NCI-H748 (cell line): ENCODE data around the gene GRIK4.

ENCODE experiments used
- DNase-seq: peaks from one replicate; lab custom pipeline; 2025; ENCODE audit not compliant: unreplicated experiment; lab: John Stamatoyannopoulos, UW

GRIK4 gene

DNA sequence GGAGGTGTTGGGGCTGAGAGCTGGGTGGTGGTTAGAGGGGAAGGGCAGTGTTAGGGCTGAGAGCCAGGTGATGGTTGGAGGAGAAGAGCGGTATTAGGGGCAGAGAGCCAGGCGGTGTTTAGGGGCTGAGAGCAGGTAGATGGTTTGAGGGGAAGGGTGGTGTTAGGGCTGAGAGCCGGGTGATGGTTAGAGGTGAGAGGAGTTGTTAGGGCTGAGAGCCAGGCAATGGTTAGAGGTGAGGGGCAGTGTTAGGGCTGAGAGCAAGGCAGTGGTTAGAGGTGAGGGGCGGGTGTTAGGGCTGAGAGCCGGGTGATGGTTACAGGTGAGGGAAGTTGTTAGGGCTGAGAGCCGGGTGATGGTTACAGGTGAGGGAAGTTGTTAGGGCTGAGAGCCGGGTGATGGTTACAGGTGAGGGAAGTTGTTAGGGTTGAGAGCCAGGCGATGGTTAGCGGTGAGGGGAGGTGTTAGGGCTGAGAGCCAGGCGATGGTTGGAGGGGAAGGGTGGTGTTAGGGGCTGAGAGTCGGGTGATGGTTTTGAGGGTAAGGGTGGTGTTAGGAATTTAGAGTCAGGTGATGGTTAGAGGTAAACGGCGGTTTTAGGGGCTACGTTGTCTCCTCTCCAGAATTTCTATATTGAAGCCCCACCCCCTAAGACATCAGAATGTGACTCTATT lies 282.4 kb downstream of the GRIK4 start:
- DNase-seq = no peak

DNA sequence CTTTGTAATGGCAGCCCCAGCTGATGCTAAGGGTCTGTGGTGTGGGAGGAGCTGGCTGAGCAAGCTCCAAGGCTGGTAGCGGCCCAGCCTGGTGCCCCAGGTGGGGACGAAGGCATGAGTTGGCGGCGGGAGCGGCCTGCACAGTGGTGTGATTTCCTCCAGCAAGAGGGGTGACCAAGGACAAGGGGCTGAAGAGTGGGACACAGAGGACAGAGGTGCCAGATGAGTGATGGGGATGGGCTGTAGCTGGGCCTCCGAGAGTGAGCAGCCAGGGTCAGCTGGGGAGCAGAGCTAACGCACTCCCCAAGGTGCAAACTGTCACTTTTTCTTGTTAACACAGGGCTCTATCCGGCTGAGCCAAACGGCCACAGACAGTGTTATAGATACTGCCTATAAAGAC lies 283.2 kb downstream of the GRIK4 start:
- no peak for DNase-seq

DNA sequence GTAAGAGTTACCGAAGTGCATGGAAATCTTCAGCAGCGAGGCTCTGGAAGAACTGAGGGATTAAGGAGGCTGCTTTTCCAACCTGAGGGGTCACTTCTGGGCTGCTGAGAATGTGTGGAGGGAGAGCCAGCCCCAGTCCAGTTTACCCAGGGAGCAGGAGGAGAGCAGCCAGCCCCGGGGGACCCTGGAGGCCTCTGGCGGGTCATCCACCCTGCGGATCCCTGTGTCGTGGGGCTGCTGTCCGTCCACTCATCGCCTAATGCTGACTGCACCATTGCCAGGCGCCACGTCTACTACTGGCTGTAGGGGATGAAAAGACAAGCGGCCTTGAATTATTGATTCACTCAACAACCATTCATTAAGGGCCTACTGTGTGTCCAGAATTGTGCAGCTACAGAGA lies 283.6 kb downstream of the GRIK4 start:
- DNase-seq = no peak

DNA sequence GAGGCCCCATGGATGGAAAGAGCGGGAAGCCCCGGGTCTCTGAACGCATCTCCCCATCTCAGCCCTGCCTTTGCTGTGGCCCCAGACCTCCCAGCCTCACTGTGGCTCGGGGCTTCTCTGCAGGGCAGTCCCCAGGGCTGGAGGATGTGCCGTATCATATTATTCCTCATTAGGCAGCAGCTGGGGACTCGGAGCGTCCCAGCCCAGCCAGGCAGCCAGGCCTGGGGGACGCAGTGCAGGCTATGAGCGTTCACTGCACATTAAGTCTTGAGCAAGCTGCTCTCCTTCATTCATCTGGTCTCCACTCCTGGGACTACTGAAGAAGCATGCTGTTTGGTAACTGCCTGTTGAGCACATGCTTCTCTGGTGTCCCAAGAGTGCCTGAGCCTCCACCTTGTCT lies 285.6 kb downstream of the GRIK4 start:
- no peak for DNase-seq

GRCh38 chr11:120798854-120799253 lies 287.3 kb downstream of the GRIK4 start:
- no peak for DNase-seq

GRCh38 chr11:120800206-120800605 lies 288.7 kb downstream of the GRIK4 start:
- DNase-seq = no peak

DNA sequence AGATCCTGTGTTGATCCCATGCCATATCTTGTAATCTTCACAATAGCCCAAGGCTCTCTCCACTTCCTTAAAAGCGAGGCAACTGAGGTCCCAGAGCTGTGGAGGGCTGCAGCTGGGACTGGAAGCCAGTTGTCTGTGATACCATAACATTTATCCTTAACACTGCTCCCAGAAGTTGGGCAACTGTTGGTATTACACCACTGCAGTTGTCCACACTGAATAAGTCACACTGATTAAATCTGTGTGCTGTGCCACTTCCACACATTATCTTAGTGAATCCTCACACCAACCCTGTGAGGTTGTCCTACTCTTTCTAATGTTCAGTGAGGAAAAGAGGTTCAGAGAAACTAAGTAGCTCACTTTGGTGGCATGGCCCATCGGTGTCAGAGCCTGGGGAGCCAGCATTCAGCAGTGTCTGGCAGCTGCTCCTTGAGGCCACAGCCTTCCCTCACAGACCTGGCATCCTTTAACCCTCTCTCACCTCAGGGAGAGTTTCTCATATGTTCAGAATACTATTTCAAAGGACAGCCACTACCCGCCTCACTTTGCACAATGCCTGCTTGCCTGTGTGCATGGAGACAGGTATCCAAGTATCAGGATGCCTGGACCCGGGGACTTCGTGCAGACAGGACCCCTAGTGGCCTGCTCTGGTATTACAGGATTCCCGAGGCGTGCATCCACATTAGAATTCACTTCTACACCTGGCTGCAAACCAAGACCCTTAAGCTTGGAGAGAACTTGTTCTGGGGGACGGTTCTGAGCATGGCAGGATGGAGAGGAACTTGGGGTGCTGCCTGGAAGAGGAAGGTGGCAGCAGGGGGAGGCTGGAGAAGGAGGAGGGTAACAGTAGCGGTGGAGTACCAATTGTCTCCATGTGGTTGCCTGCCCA lies 290.5 kb downstream of the GRIK4 start:
- DNase-seq = peak; percentile 76

- no peak for DNase-seq
These were observed 294.5 kb downstream of the GRIK4 start for GRCh38 chr11:120805960-120806555.

DNA sequence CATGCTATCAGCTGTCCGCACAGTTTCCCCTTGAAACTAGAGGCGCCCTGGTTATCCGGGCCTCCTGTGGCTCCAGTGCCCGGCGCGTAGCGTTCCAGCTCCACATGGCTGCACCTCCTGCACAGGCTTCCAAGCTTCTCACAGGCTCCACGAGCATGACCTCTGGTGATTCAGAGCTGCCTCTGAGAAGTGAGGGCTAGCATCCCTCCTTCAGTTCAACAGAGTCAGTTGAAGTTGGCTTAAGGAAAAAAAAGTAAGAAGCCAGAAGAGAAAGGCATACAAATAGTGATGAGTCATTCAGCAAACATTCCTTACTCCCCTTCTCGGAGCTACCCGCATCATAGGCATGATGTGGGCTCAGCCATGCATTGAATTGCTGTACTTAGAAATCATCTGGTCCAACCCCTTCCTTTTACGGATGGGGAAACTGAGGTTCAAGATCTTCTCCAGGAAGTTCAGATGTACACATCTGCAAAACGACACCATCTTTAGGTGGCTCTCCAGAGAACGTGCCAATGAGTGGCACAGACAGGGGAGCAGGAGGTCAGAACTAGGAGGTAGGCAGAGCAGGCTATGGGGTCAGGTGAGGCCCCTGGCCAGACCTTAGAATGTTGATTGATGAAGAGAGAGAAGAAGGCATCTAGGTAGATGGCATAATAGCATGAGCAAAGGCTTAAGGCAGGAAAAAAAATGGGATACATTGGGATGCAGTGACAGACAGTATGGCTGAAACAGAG lies 296.0 kb downstream of the GRIK4 start:
- no peak for DNase-seq

DNA sequence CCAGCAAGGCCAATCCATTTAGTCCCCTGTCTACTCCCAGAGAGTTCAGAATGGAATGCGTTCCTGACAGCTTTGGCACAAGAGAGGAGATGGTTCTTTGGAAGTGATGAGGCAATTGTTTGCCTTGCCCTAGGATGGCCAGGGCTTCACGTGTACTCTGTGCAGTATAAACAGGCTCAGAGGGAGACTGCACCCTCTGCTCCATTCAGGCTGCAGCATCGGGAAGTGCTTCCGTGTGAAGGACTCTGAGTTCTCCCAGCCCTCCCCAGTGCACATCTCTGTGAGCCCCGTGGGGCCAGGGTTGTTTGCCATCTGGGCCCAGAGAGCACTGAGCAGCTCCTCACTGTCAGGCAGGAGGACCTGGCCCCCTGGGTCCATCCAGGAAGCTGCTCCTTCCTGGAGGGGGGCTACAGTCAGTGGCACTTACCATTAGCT lies 297.1 kb downstream of the GRIK4 start:
- no peak for DNase-seq

DNA sequence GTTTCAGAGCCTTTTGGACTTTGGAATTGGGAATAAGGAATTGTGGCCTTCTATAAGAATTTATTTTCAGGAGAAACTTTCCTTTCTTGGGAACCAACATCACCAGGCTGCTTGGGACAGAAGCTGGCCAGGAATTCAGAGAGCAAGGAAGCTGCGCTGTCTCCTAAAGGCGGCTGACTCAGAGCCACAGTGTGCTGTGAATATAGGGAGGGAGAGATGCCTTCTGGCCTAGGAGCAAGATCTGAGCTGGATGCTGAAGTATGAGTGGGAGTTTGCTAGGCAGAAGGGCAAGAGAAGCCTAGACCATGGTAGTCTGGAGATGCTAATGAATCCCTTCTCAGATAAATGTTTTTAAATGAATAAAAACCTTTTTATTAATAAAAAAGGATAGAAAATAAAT lies 298.7 kb downstream of the GRIK4 start:
- no peak for DNase-seq

- DNase-seq = no peak
These were observed 299.7 kb downstream of the GRIK4 start for GRCh38 chr11:120811199-120811598.

GRCh38 chr11:120811731-120812130 lies 300.2 kb downstream of the GRIK4 start:
- DNase-seq = no peak

DNA sequence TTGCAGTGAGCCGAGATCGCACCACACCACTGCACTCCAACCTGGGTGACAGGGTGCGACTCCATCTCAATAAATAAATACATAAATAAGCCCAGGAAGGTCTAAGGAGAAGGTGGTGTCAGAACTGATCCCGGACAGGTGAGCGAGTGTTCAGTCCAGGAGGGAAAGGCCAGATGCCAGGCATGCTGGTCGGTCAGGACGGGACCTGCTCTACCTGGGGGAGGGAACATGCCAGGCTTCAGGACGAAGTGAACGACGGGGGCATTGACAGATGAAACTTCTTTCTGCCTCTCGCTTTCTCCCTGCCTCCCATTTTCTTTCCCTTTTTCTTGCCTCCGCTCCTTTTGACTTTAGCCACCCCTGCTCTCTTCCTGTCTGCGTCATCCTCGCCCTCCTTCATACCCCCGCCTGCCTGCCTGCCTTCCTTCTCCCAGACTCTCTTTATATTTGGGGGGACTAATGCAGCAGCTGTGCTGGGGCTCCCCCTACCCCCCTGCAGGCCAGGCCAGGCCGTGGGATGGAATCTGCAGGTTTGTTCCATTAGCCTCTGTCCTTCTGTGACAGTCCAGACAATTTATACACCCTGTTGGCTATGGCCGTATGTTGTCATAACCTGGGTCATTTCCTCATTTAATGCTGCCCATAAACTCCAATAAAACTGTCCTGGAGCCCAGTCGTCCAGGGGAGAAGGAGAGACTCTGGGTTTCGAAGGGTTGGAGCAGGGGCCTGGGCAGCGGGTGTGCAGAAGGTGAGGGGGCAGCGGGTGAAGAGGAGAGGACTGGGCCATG lies 303.2 kb downstream of the GRIK4 start:
- no peak for DNase-seq

GRCh38 chr11:120815319-120816100 lies 304.0 kb downstream of the GRIK4 start:
- no peak for DNase-seq

DNA sequence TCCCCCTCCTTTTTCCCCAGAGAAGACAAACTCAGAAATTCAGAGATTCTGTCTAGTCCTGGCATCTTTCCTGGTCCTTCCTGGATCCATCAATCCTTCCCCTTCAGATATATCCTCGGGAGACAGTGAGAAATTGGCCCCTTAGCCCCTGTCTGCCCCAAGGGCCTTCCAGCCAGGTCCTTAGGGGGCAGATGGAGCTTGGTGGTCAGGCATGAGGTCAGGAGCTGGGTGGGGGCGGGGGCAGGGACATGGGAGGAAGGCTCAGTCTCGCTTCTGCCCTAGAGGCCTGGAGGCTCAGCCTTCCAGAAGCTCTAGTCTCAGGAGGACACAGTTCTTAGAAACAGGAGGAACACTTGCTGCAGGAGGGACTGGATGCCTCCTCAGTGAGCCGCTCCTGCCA lies 304.6 kb downstream of the GRIK4 start:
- DNase-seq = no peak

- no peak for DNase-seq
These were observed 305.2 kb downstream of the GRIK4 start for GRCh38 chr11:120816711-120817110.

- DNase-seq = no peak
These were observed 305.6 kb downstream of the GRIK4 start for GRCh38 chr11:120817158-120817557.

DNA sequence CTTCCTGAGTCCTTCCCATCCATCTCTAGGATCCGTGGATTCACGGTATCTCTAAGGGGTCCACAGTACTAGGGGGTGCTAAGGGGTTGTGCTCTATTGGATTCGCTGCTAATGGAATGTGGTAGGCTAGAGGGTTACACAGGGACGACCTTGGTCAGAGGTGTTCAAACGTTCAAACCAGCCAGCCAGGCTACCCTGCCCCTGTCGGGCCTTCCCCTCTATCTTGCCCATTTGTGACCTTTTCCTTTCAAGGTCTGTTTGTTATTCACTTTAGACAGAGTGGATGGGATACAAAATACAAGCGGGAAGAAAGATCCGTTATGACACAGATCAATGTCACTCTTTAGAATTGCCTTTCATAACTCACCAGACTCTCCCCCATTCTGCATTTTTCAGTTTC lies 306.5 kb downstream of the GRIK4 start:
- DNase-seq = no peak

- DNase-seq = peak; percentile 33
These were observed 307.5 kb downstream of the GRIK4 start for GRCh38 chr11:120819003-120819402.
